ENCODE measurements around the gene PEAK3. TPM values are rescaled to one million over a fixed set of nuclear protein-coding genes. Genes with fewer than 3 reads are reported as not detected.

The PEAK3 gene
- total and polyA plus RNA-seq, 10 of the 15 experiments (the other 5 are each of a cell fraction or from before 2014, with no cell fraction given): 0.03 to 0.10 (median 0.05) TPM; not detected in 7

DNA sequence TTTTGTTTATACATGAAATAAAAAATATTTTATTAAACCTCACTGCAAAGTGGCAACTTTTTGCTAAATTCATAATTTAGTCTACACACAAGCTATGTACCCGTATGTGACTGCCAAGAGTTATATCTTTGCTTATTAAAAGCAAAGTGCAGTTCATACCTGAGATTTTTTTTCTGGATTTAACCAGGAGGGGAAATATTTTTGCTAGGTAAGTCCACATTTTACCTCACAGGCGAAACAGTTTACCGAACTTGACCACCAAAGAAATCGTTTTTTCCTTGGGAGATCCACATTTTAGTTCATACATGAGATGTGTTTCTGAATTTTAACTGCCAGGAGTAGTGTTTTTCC is 13.5 kb downstream of the PEAK3 start:
- no peak for FAIRE-seq
- CTCF ChIA-PET: no interaction called here
- RAD21 ChIA-PET (ENCODE audit: unreplicated experiment): no interaction called here

More for the DNA sequence above, 13.5 kb downstream of the PEAK3 start:
- peaks cover 8% of the 10 kb centered on the region; the same call in 1 of the 2 replicates for H4K20me1 ChIP-seq (ENCODE audit: control insufficient read depth, insufficient read depth)
- H3K36me3 ChIP-seq (ENCODE audit: control insufficient read depth in 2 of 2, insufficient read depth in 2 of 2, low read length in 1 of 2): peaks cover 0 to 12% of the 10 kb centered on the region in 2 experiments; a peak in 3 of 4 replicates
- no peaks in the 10 kb centered on the region for H3K27me3 ChIP-seq (replicated peaks in 1 of 2; ENCODE audit: control insufficient read depth in 2 of 2, insufficient read depth in 2 of 2, low read length in 1 of 2)
- H3K4me2 ChIP-seq (ENCODE audit: control insufficient read depth, insufficient read depth): peak overlapping the region; percentile 44; the same call in 1 of the 2 replicates
- ATAC-seq (no peak), DNase-seq (ENCODE audit: low read depth, low spot score) (no peak)
- in situ Hi-C loops (cut with MboI) (no loop called here), intact Hi-C loops (cut with micrococcal nuclease; ENCODE audit: unreplicated experiment) (loop anchor here (5.0 to 10.0 kb wide), 2 partner anchors 101 to 174 kb away; partner anchors contain the start of genes IZUMO4 and MOB3A)
- peak overlapping the region; percentile 81; the same call in 1 of the 2 replicates for H3K4me3 ChIP-seq
- no peaks in the 10 kb centered on the region for H3K9me3 ChIP-seq (replicated peaks; ENCODE audit: control insufficient read depth, insufficient read depth, low read length)
- peaks cover 14% of the 10 kb centered on the region for H3K4me1 ChIP-seq (ENCODE audit: control insufficient read depth, insufficient read depth, low read length)
- no peak for TF ChIP-seq GATAD2B (conservative IDR thresholded peaks at IDR 0.05; ENCODE audit: low read depth)
- no peak for TF ChIP-seq NR2C1 (IDR thresholded peaks at IDR 0.05)
- TF ChIP-seq PRDM15 (CRISPR knock-in tag; IDR thresholded peaks at IDR 0.05): no peak
- TF ChIP-seq RCOR1 (conservative IDR thresholded peaks at IDR 0.05; ENCODE audit: low read depth, low read length): no peak
- no peak for TF ChIP-seq MTA3 (IDR thresholded peaks at IDR 0.05; ENCODE audit: borderline replicate concordance, low read length)
- TF ChIP-seq RAD21 (IDR thresholded peaks at IDR 0.05; ENCODE audit: insufficient read depth, low read depth, low read length): no peak
- TF ChIP-seq BCLAF1 (IDR thresholded peaks at IDR 0.05): no peak
- no peak for TF ChIP-seq CBFB (IDR thresholded peaks at IDR 0.05; ENCODE audit: low read depth)
- no peak for TF ChIP-seq ZZZ3 (IDR thresholded peaks at IDR 0.05; ENCODE audit: control insufficient read depth, insufficient read length, low read depth)
- TF ChIP-seq TARDBP (IDR thresholded peaks at IDR 0.05; ENCODE audit: borderline replicate concordance): no peak
- no peak for TF ChIP-seq HDAC6 (IDR thresholded peaks at IDR 0.05; ENCODE audit: unreplicated experiment)
- no peak for TF ChIP-seq ATF3 (IDR thresholded peaks at IDR 0.05; ENCODE audit: borderline replicate concordance, extremely low read depth, low read depth, low read length)
- no peak for TF ChIP-seq ZNF384 (IDR thresholded peaks at IDR 0.05; ENCODE audit: borderline replicate concordance, low read depth, low read length)
- TF ChIP-seq YY1 (IDR thresholded peaks at IDR 0.05; ENCODE audit: low read depth, low read length): no peak
- no peak for TF ChIP-seq HSF1 (IDR thresholded peaks at IDR 0.05; ENCODE audit: low read depth, low read length)
- TF ChIP-seq SPI1 (IDR thresholded peaks at IDR 0.05; ENCODE audit: borderline replicate concordance, insufficient read depth, low read depth, low read length): no peak
- peak overlapping the region; percentile 81; the same call in 1 of the 2 replicates for H2AFZ ChIP-seq (ENCODE audit: control insufficient read depth, low read depth, low read length)
- BruUV-seq (replicated peaks): no TSS peak
- WGBS (ENCODE audit: insufficient coverage, insufficient replicate concordance, low lambda C conversion rate, missing lambda C conversion rate): 49% methylated on average over 4 of the region's 4 CpGs
- H3K27ac ChIP-seq (ENCODE audit: control insufficient read depth, insufficient read depth): no peak overlapping the region
- H3K9ac ChIP-seq (ENCODE audit: control insufficient read depth, insufficient read depth, low read length): no peak overlapping the region; the same call in 1 of the 2 replicates
- ChIA-PET POLR2A (interaction anchor here (1.0 kb wide), 1 partner anchor 13 kb away, joined by 3 read pairs; no protein-coding TSS in a partner anchor), SMC1A (ENCODE audit: uncharacterized antibody, unreplicated experiment) (no interaction called here)
- H3K79me2 ChIP-seq (ENCODE audit: control insufficient read depth, insufficient read depth, low read length): peaks cover 46% of the 10 kb centered on the region
